ENCODE results near the gene KRTAP5-6. TPM values are rescaled to one million over a fixed set of nuclear protein-coding genes. Genes with fewer than 3 reads are reported as not detected.
"Not testable (repeated sequence)": the region's sequence is repeated elsewhere in the genome, so short reads cannot be mapped to it uniquely, and the experiment has no call there.

KRTAP5-6 gene
- total RNA-seq, 3 donors from 2014 or later = not detected

DNA sequence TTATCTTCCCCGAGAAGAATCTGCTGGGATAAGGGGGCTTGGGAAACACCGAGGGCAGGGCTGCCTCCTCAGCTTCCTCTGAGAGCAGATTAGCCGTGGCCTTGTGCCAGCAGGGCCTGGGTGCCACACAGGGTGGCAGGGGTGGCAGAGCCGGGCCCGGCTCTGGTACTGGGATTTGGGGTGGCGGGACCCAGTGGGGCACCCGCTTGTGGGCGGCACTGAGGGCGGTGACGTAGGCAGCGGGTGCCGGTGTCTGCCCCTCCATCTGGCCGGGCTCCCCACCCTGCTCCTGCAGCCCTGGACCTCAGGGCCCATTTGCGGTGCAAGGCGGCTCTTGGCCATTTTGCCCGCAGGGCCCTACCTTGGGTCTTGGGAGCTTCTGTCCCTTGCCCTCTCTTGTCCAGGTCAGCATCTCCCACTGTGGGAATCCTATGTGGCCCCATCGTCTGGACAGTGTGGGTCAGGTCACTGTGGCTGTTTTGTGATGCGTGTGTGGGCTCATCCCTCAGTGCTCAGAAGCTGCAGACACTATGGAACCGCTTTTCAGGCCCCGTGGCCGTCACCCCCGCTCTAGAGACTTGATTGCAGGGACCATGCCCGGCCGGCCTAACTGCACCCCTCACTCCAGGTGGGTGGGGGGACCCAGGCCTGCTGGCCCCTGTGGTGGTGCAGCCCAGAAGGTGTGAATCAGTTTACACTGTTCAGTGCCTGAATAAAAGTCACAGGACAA lies 29.7 kb upstream of the KRTAP5-6 start:
- Histone ChIP-seq H3K4me3 (no peak overlapping the region), H3K27ac (no peak overlapping the region), H3K4me1 (no peaks in the 10 kb centered on the region), H3K9me3 (no peaks in the 10 kb centered on the region), H3K36me3 (no peaks in the 10 kb centered on the region), H3K27me3 (peaks cover 0 to 26% of the 10 kb centered on the region in 2 donors)
- intact Hi-C loops (cut with DNase I; ENCODE audit: low total_unique reads) = no loop called here
- TF ChIP-seq, protein P1, sequence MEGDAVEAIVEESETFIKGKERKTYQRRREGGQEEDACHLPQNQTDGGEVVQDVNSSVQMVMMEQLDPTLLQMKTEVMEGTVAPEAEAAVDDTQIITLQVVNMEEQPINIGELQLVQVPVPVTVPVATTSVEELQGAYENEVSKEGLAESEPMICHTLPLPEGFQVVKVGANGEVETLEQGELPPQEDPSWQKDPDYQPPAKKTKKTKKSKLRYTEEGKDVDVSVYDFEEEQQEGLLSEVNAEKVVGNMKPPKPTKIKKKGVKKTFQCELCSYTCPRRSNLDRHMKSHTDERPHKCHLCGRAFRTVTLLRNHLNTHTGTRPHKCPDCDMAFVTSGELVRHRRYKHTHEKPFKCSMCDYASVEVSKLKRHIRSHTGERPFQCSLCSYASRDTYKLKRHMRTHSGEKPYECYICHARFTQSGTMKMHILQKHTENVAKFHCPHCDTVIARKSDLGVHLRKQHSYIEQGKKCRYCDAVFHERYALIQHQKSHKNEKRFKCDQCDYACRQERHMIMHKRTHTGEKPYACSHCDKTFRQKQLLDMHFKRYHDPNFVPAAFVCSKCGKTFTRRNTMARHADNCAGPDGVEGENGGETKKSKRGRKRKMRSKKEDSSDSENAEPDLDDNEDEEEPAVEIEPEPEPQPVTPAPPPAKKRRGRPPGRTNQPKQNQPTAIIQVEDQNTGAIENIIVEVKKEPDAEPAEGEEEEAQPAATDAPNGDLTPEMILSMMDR (IDR thresholded peaks at IDR 0.05) = no peak
- no peak for TF ChIP-seq POLR2A (IDR thresholded peaks at IDR 0.05)
- no peak for TF ChIP-seq POLR2AphosphoS5 (IDR thresholded peaks at IDR 0.05)
- DNase-seq (ENCODE audit: low spot score in 2 of 2) = no peak

DNA sequence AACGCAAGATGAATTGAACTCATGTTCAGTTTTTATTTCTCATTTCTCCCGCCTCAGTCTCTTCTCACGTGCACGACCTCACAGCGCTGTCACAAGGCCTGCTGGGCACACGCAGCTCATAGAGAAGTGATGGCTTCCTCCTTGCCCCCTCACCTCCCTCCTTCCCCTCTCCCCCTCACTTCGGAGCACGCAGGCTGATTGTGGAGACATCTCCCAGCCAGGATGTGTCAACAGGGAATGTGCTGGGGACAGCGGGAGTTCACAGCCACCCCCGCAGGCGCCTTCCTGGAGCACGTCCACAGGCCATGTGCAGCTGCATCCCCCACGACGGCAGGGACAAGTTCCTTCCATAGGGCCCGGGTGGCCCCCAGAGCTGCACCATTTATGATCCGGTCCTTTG lies 29.1 kb upstream of the KRTAP5-6 start:
- intact Hi-C loops (cut with DNase I; ENCODE audit: low total_unique reads) = no loop called here
- TF ChIP-seq POLR2A (IDR thresholded peaks at IDR 0.05) = no peak
- TF ChIP-seq, protein P1 (IDR thresholded peaks at IDR 0.05) = no peak
- TF ChIP-seq POLR2AphosphoS5 (IDR thresholded peaks at IDR 0.05) = no peak
- no peaks in the 10 kb centered on the region for H3K9me3 ChIP-seq

DNA sequence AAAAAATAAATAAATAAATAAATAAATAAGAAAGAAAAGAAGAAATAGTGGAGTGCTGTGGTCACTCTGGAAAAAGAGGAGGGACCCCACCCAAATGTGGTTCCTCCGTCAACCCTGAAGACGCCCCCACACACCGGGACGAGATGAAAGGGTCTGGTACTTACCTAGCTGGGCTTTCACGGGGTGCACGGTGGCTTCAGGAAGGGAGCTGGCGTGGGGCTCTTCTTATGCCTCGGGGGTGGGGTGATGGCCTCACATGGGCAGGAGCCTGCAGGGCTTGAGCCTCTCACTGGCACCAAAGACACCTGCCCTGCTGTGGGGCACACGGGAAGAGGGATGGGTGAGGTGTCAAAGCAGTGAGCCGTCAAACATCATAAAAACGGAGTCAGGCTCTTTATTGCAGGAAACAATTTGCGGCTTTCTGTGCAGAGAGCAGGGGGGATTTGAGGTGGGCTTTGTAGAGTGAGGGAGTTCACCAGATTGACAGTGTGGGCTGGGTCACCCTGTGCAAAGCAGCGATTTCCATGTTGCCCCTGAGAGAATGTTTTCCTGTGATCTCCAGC lies 28.0 kb upstream of the KRTAP5-6 start:
- H3K9me3 ChIP-seq = no peaks in the 10 kb centered on the region
- H3K4me3 ChIP-seq = no peak overlapping the region
- peaks cover 0 to 29% of the 10 kb centered on the region in 2 donors for H3K27me3 ChIP-seq
- no peak for DNase-seq (ENCODE audit: low spot score in 2 of 2)
- H3K36me3 ChIP-seq = no peaks in the 10 kb centered on the region
- no peaks in the 10 kb centered on the region for H3K4me1 ChIP-seq
- intact Hi-C loops (cut with DNase I; ENCODE audit: low total_unique reads) = no loop called here
- TF ChIP-seq POLR2A (IDR thresholded peaks at IDR 0.05) = no peak
- H3K27ac ChIP-seq = peak overlapping the region; percentile 33 to 38

More for the DNA sequence above, 29.1 kb upstream of the KRTAP5-6 start:
- H3K36me3 ChIP-seq = no peaks in the 10 kb centered on the region
- no peak overlapping the region for H3K4me3 ChIP-seq
- H3K27ac ChIP-seq = no peak overlapping the region
- no peaks in the 10 kb centered on the region for H3K4me1 ChIP-seq
- no peak for DNase-seq (ENCODE audit: low spot score in 2 of 2)
- peaks cover 0 to 29% of the 10 kb centered on the region in 2 donors for H3K27me3 ChIP-seq

DNA sequence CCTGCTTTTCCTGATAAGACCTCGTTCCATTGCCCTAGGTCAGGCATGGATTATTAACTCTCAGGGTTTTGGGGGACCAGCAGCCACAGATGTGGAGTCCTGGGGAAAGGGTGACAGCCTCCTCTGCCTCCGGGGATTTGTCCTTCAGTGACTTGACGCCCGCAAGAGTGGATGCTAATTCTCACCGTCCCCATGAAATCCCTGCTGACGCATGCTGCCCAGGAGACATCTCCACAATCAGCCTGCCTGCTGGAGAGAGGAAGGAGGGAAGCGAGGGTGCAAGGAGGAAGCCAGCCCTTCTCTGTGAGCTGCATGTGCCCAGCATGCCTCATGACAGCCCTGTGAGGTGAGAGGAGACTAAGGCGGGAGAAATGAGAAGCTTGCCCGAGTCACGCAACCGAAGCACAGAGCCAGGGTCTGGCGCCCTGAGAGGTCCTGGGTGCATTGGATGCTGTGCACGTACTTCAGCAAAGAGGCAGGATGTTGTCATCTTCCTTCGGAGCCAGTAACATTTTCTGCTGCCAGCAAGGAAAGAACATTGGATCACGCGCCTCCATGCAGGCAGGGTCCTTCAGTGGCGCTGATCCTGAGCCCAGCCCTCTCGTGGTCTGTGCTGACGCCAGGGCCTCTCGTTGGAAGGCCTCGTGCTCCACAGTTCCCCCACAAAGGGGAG lies 27.3 kb upstream of the KRTAP5-6 start:
- Histone ChIP-seq H3K9me3 (no peaks in the 10 kb centered on the region), H3K27me3 (peaks cover 0 to 34% of the 10 kb centered on the region in 2 donors), H3K4me3 (no peak overlapping the region), H3K4me1 (no peaks in the 10 kb centered on the region), H3K27ac (peak overlapping the region; percentile 33 to 38), H3K36me3 (no peaks in the 10 kb centered on the region)
- intact Hi-C loops (cut with DNase I; ENCODE audit: low total_unique reads) = no loop called here
- DNase-seq (ENCODE audit: low spot score in 2 of 2) = peak in 1 of 2 donors; percentile 39
- peak in 2 of 3 donors; percentile 31 to 32 for TF ChIP-seq POLR2AphosphoS5 (IDR thresholded peaks at IDR 0.05)
- TF ChIP-seq POLR2A (IDR thresholded peaks at IDR 0.05) = no peak

DNA sequence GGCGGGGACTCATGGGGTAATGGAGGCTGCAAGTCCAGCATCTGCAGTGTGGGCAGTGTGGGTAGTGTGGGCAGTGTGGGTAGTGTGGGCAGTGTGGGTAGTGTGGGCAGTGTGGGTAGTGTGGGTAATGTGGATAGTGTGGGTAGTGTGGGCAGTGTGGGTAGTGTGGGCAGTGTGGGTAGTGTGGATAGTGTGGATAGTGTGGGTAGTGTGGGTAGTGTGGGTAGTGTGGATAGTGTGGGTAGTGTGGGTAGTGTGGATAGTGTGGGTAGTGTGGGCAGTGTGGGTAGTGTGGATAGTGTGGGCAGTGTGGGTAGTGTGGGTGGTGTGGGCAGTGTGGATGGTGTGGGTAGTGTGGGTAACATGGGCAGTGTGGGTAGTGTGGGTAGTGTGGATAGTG lies 26.5 kb upstream of the KRTAP5-6 start:
- peaks cover 0 to 41% of the 10 kb centered on the region in 2 donors for H3K27me3 ChIP-seq
- H3K9me3 ChIP-seq; intact Hi-C loops (cut with DNase I; ENCODE audit: low total_unique reads); H3K4me3 ChIP-seq; H3K4me1 ChIP-seq; H3K36me3 ChIP-seq; H3K27ac ChIP-seq: not testable (repeated sequence)
- DNase-seq (ENCODE audit: low spot score in 2 of 2) = peak in 1 of 2 donors; percentile 2

GRCh38 chr11:1670905-1671371 lies 26.1 kb upstream of the KRTAP5-6 start:
- DNase-seq (ENCODE audit: low spot score in 2 of 2) = peak in 1 of 2 donors; percentile 11
- no peak for TF ChIP-seq POLR2AphosphoS5 (IDR thresholded peaks at IDR 0.05)
- TF ChIP-seq POLR2A (IDR thresholded peaks at IDR 0.05) = no peak
- TF ChIP-seq, protein P1 (IDR thresholded peaks at IDR 0.05) = no peak
- intact Hi-C loops (cut with DNase I; ENCODE audit: low total_unique reads) = no loop called here
- Histone ChIP-seq H3K9me3 (no peaks in the 10 kb centered on the region), H3K4me1 (no peaks in the 10 kb centered on the region), H3K27me3 (peaks cover 0 to 41% of the 10 kb centered on the region in 2 donors), H3K4me3 (no peak overlapping the region), H3K36me3 (no peaks in the 10 kb centered on the region), H3K27ac (no peak overlapping the region)
